CD4-positive, alpha-beta T cell treated with Interleukin-10 for 1 hour (primary cell): ENCODE measurements around the gene RHOG.
A peak's percentile ranks its signal among the peaks of the same experiment; 100 is the strongest.

ENCODE experiments used
- DNase-seq: peaks from one replicate; pipeline ENCODE4 v3.0.0-alpha.2; 2020

The RHOG gene

DNA sequence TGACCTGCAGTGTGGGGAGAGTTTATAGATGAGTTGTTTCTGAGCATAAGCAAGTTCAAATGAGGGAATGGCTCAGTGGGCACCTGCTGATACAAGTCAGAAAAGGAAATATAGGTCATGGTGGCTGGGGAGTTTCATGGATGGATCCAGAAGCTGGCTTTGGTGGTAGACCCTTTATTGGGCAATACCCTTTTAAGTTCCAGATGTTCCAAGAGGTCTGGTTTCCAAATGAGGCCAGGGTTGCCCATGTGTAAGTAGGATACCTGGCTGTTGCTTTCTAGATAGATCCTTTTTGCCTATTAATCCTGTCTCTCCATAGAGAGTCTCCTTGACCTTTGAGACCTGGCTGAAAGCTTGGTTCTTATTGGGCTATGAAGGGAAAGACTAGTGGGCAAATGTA is 16.9 kb upstream of the RHOG start:
- no peak for DNase-seq

DNA sequence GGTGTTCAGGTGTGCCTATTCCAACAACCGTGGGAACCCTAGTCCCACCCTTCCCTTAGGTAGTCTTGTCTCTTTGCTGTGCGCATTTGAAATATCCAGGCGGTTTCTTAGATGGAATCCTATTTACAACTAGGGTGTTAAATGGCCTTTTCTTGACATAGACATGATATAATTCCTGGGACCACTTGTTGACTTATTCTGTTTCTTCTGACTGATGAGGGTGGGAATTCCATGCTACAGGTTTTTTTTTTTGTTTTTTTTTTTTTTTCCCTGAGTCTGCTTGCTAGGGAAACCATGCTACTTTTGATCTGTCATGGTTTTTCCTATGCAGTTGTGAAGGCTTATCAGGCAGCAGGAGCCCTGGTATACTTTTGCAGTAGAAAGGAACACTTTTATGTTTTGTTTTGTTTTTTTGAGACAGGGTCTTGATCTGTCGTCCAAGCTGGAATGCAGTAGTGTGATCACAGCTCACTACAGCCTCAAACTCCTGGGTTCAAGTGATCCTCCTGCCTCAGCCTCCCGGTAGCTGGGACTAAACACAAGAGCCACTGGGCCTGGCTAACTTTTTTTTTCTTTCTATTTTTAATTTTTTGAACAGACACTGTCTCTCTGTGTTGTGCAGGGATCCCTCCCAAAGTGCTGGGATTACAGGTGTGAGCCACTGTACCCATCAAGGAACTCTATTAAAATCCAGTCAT is 16.2 kb upstream of the RHOG start:
- DNase-seq, result no peak

DNA sequence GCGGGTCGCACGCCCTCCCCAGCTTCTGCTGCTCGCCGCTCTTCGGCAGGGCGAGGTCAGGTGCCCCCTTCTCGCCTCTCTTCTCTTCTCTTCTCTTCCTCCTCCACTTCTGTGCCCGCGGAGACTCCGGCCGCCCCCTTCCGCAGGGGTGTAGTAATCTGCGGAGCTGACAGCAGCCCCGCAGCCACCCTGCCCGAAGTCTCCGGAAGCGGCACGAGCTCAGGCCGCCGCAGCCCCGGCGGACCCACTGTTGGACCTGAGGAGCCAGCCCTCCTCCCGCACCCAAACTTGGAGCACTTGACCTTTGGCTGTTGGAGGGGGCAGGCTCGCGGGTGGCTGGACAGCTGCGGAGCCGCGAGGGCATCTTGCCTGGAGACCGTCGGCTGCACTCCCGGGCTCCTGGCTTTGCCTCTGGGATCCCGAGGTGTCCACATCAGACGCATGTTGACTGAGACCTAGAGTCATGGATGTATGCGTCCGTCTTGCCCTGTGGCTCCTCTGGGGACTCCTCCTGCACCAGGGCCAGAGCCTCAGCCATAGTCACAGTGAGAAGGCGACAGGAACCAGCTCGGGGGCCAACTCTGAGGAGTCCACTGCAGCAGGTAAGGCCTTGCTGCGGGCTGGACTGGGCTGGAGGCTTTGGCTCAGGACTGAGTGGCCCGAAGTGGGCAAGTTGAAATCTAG is 15.2 kb upstream of the RHOG start:
- DNase-seq, result peak; percentile 45

GRCh38 chr11:3854977-3855807 is 14.4 kb upstream of the RHOG start, which contains the start of gene STIM1:
TSS of gene STIM1 (plus strand) at chr11:3855664. CDS start at chr11:3856271, 607 bp downstream.
- DNase-seq, result peak; percentile 98

DNA sequence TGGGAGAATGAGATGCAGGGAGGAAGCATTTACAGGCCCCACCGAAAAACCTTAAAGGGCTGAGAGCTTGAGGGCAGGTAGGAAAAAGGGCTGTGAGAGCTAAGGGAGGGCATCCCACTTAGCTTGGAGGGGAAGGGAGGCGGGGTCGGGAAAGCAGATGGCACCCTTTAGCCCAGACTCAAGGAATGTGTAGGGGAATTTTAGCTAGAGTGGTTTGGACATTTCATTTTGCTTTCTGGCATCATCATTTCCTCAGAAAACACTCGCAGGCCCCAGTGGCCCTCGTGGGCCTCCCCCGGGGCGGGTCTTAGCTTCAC is 13.9 kb upstream of the RHOG start:
- DNase-seq, result no peak

GRCh38 chr11:3853899-3854659 is 13.3 kb upstream of the RHOG start:
- DNase-seq, result peak; percentile 80

DNA sequence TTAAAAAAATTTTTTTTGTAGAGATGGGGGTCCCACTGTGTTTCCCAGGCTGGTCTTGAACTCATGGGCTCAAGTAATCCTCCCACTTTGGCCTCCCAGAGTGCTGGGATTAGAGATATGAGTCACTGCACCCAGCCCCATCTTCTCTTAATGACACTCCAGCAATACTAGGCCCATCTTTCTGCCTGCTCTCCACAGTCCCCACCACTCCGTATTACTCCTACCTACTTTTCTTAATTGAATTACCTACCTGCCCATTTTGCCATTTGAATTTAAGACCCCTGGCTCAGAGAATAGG is 12.7 kb upstream of the RHOG start:
- DNase-seq, result no peak

GRCh38 chr11:3849297-3849874 is 8.6 kb upstream of the RHOG start:
- peak; percentile 80 for DNase-seq

DNA sequence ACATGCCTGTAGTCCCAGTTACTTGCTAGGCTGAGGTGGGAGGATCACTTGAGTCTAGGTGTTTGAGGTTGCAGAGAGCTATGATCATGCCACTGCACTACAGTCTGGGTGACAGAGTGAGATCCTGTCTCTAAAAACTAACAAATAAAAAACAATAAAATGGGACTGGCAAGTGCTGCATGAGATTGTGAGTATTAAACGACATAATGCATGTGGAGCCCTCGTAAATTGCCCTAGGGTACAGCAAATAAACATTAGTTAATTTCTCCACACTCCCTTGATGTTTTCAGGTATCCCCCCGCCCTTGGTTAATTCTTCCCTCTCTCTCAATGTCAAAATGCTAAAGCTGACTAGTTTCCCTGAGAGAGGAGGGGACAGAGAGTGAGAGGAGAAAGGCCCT is 4.9 kb upstream of the RHOG start:
- no peak for DNase-seq

GRCh38 chr11:3845246-3845645 is 4.5 kb upstream of the RHOG start:
- no peak for DNase-seq

- no peak for DNase-seq
Observed at GRCh38 chr11:3843326-3843725, 2.6 kb upstream of the RHOG start.

- peak; percentile 94 for DNase-seq
Observed at GRCh38 chr11:3841426-3842350, 929 bp upstream of the RHOG start.

- DNase-seq, result no peak
Observed at GRCh38 chr11:3840004-3840869, 522 bp downstream of the RHOG start.

- DNase-seq, result no peak
Observed at GRCh38 chr11:3838504-3838903, 2.3 kb downstream of the RHOG start.

- DNase-seq, result no peak
Observed at GRCh38 chr11:3837793-3838192, 3.0 kb downstream of the RHOG start.

DNA sequence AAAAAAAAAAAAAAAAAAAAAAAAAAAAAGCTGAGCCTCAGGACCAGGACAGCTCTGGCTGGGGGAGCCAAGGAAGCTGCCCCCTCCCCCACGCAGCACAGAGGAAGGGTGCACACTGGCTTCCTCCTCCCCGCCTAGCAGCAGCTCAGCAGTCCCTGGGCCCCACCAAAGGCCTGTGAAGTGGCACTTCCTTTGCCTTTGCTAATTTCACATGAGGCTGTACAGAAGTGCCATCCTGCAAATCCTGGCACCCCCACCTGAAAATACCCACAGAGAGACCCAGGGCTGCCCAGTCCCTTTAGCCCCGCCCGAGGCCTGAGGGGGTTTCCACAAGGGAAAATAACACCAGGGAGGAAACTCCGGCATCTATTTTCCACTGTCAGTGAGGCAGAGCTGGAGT is 3.9 kb downstream of the RHOG start:
- peak; percentile 67 for DNase-seq

DNA sequence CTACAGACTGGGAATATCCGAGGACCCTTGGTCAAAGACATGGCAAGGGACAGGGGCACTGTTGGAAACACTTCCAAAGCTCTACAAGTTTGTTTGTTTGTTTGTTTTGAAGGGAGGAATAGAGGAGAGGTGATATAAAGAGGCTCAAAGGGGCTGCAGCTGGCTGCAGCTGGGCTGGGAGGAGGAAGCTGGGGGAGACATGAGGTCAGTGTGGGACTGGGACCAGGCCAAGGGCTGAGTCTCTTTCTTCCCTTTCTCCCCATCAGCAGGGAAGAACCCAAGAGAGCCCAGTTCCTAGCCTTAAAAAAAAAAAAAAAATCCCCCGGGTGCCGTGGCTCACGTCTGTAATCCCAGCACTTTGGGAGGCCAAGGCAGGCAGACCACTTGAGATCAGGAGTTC is 5.0 kb downstream of the RHOG start:
- DNase-seq, result no peak

DNA sequence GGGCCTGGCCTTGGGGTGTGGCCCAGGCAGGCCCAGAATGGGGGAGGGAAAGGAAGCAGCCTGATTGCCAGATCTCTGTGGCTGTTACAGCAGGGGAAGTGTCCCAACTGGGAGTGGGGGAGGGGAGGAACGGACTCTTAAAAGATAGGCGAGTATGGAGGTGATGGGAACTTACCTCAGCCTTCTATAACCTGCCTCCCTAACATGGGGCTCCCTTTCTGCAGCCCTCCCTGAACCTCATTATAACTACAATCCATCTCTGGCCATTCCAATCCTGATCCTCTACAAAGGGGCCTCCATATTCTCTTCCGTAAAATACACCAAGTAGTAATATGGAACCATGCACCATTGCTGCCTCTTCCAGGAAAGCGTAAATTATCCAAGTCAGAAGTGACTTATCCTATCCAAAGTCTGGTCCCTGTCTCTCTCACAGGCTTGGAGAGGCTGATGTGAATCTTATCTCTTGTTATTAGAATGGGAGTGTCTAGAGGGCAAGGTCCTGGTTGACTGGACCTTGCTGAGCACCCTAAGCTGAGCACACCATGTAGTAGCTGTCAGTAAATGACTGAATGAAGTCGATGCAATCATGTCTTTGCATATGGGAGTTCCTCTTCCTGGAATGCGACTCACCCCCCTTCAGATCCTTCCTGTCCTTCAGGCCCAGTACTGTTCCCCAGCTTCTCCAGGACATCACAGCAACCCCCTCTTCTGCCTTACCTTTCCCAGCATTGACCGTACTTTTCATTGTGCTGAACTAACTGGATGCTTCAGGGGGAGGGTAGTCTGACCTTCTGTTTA is 5.9 kb downstream of the RHOG start:
- DNase-seq, result no peak

DNA sequence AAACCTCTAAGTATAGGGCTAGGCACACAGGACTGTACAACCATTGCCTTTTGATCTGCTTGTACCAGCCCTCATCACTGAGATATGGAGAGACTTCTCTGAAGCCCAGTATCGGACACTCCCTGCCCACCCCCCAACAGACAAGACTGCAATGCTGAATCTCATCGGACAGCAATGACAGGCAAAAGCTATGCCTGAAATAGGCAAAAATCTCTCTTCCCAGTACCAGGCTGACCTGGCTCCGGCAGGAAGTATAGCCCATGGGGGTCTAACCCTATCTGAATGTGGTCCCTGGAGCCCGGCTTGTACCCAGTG is 6.5 kb downstream of the RHOG start:
- DNase-seq, result no peak

DNA sequence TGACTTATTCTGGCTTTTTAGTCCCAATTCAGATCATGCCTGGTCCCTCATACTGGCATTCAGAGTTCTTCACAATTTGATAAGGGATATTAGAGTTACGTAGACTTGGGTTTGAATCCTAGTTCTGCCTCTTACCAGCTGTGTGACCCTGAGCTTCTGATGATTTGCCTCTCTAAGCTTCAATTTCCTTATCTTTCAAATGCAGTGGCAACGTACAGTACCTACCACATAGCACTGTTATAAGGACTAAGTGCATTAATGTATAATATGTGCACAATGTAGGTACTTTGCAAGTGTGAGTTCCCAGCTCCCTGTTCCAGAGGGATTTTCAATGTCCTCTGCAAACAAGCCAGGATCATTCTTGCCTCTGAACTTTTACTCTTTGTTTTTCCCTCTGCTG is 7.3 kb downstream of the RHOG start:
- no peak for DNase-seq
